ENCODE results near the gene CACNB2.

The CACNB2 gene

GRCh38 chr10:18137111-18137510 lies 3.1 kb upstream of the CACNB2 start:
- H3K4me3 ChIP-seq (ENCODE audit: low read depth, low read length), result no peak overlapping the region
- DNase-seq (ENCODE audit: low read depth), result no peak
- no peak for TF ChIP-seq POLR2A (IDR thresholded peaks at IDR 0.05; ENCODE audit: extremely low read depth, insufficient read length)
- no peak for TF ChIP-seq CTCF (IDR thresholded peaks at IDR 0.05; ENCODE audit: low read depth, low read length)
- TF ChIP-seq, protein P1, sequence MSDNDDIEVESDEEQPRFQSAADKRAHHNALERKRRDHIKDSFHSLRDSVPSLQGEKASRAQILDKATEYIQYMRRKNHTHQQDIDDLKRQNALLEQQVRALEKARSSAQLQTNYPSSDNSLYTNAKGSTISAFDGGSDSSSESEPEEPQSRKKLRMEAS (IDR thresholded peaks at IDR 0.05; ENCODE audit: low read depth, low read length), result no peak
- TF ChIP-seq MYC (IDR thresholded peaks at IDR 0.05; ENCODE audit: low read depth, low read length), result no peak

DNA sequence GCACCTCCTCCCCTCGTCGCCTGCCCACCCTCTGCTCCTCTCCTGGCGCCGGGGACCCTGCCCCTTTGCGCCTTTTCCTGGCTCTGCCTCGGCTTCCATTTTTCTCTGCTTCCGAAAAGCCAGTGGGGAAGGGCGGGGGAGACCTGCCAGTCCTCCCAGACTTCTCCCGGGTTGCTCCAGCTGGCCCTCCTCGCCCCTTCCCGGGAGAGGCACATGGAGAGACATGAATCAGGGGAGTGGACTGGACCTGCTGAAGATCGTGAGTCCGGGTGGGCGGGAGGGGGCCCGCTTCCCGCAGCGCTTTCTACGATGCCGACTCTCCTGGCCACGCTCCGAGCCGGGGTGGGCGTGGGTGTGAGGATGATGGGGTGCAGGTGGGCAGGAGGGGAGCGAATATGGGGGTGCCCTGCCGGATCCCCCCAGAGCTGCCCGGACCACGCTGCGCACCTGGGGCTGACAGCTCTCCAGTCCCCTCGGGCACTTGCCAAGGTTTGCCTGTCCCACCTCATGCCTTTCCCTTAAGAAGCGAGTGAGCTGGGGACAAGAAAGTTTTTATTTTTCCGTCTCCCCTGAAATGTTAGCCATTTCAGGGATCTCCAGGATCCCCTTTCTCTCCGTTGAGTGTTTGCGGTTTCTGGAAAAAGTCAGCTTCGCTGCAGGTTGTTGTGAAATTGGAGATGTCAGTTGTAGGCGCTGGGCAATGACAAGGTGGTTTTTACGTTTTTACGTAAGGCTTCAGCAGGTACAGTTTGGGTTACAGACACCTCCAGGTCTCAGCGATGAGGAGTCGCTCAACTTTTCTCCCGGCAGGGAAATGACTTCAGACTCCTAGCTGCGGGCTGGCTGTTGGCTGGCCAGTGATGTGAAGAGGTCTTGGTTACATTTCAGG lies 977 bp downstream of the CACNB2 start:
- TF ChIP-seq, protein P1 (IDR thresholded peaks at IDR 0.05; ENCODE audit: low read depth, low read length), result no peak
- TF ChIP-seq CTCF (IDR thresholded peaks at IDR 0.05; ENCODE audit: low read depth, low read length), result no peak
- H3K4me3 ChIP-seq (ENCODE audit: low read depth, low read length), result no peak overlapping the region

GRCh38 chr10:18142151-18142550 lies 1.9 kb downstream of the CACNB2 start:
- no peak overlapping the region for H3K4me3 ChIP-seq (ENCODE audit: low read depth, low read length)
- TF ChIP-seq MYC (IDR thresholded peaks at IDR 0.05; ENCODE audit: low read depth, low read length) (no peak), CTCF (IDR thresholded peaks at IDR 0.05; ENCODE audit: low read depth, low read length) (no peak), POLR2A (IDR thresholded peaks at IDR 0.05; ENCODE audit: extremely low read depth, insufficient read length) (no peak)
- TF ChIP-seq, protein P1 (IDR thresholded peaks at IDR 0.05; ENCODE audit: low read depth, low read length), result no peak
- DNase-seq (ENCODE audit: low read depth), result no peak

More for the DNA sequence above, 977 bp downstream of the CACNB2 start:
- no peak for DNase-seq (ENCODE audit: low read depth)

GRCh38 chr10:18144396-18144795 lies 4.2 kb downstream of the CACNB2 start:
- no peak overlapping the region for H3K4me3 ChIP-seq (ENCODE audit: low read depth, low read length)
- no peak for DNase-seq (ENCODE audit: low read depth)
- TF ChIP-seq POLR2A (IDR thresholded peaks at IDR 0.05; ENCODE audit: extremely low read depth, insufficient read length) (no peak), MYC (IDR thresholded peaks at IDR 0.05; ENCODE audit: low read depth, low read length) (no peak), CTCF (IDR thresholded peaks at IDR 0.05; ENCODE audit: low read depth, low read length) (no peak)
- TF ChIP-seq, protein P1 (IDR thresholded peaks at IDR 0.05; ENCODE audit: low read depth, low read length), result no peak

DNA sequence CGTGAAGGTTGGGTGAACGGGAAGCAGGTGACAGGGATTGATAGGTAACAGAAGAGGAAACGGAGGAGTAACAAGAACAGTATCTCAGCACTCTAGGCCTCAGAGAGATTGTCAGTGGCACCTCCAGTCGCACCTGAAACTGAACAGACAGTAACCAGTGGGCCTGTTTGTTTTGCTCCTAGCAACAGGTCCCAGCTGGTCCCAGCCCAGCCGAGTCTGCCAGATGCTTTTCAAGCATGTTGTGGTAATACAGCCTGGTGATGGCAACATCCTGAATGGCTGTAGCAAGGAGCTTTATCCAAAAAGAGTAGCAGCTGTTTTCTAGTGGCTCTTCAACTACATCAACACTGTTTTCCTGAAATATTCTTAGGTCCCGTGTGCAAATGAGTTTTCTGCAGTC lies 4.7 kb downstream of the CACNB2 start:
- DNase-seq (ENCODE audit: low read depth), result no peak
- TF ChIP-seq MYC (IDR thresholded peaks at IDR 0.05; ENCODE audit: low read depth, low read length) (no peak), POLR2A (IDR thresholded peaks at IDR 0.05; ENCODE audit: extremely low read depth, insufficient read length) (no peak), CTCF (IDR thresholded peaks at IDR 0.05; ENCODE audit: low read depth, low read length) (no peak)
- TF ChIP-seq, protein P1 (IDR thresholded peaks at IDR 0.05; ENCODE audit: low read depth, low read length), result no peak
- H3K4me3 ChIP-seq (ENCODE audit: low read depth, low read length), result no peak overlapping the region

Data from NB4 (cell line).